Activated T-cell treated with anti-CD3 and anti-CD28 coated beads, Interleukin-2, amount 50 U/mL, for 72 hours (primary cell): ENCODE results near the gene MEAF6. TPM values are rescaled to one million over a fixed set of nuclear protein-coding genes. Genes with fewer than 3 reads are reported as not detected.
"Not testable (repeated sequence)": the region's sequence is repeated elsewhere in the genome, so short reads cannot be mapped to it uniquely, and the experiment has no call there.

Source experiments
- ATAC-seq, 2 donors: fragments of 150-1000 bp; cut with Tn5 transposase; replicated peaks in 1 of 2; 2 replicates each; pipeline ENCODE4 v1.10.0; 2021; ENCODE audit warnings: moderate library complexity in 2 of 2, mild to moderate bottlenecking in 1 of 2
- DNase-seq, 2 donors: peaks; one replicate each; pipeline ENCODE4 v3.0.0; 2021 to 2022; ENCODE audit warnings: mixed read lengths in 1 of 2
- H3K27ac Mint-ChIP-seq: one replicate; pipeline ENCODE4 v1.8.0; 2022; ENCODE audit warnings: mild to moderate bottlenecking, moderate library complexity, mixed read lengths
- H3K27me3 Mint-ChIP-seq: one replicate; pipeline ENCODE4 v1.8.0; 2022; ENCODE audit warnings: low read depth, mixed read lengths
- H3K36me3 Mint-ChIP-seq, 2 donors: one replicate each; pipeline ENCODE4 v1.8.0; 2022; ENCODE audit warnings: mixed read lengths in 2 of 2, mild to moderate bottlenecking in 1 of 2; ENCODE audit not compliant: insufficient read depth in 2 of 2
- H3K4me1 Mint-ChIP-seq: one replicate; pipeline ENCODE4 v1.8.0; 2022; ENCODE audit warnings: low read depth, mixed read lengths
- H3K4me3 Mint-ChIP-seq, 2 donors: one replicate each; pipeline ENCODE4 v1.8.0; 2022; ENCODE audit warnings: mild to moderate bottlenecking in 2 of 2, mixed read lengths in 2 of 2, moderate library complexity in 2 of 2
- H3K9me3 Mint-ChIP-seq, 2 donors: one replicate each; pipeline ENCODE4 v1.8.0; 2022; ENCODE audit warnings: mixed read lengths in 2 of 2
- total RNA-seq, 2 donors: library from RNA; stranded (reverse); gene quantifications; one replicate each; pipeline ENCODE4 v1.2.3, GENCODE V29; 2022

MEAF6 gene
- total RNA-seq, 2 donors from 2014 or later = 105 to 108 TPM

DNA sequence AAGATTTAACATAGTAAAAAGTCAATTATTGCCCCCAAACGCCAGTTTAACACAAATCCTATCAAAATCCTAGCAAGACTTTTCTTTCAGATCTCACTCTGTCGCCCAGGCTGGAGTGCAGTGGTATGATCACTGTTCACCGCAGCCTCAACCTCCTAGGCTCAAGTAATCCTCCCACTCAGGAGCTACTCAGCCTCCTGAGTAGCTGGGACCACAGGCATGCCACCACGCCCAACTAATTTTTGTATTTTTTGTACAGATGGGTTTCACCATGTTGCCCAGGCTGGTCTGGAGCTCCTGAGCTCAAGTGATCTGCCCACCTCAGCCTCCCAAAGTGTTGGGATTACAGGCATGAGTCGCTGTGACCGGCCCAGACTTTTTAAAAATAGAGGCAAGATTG, 34.8 kb upstream of the MEAF6 start:
- Mint-ChIP-seq H3K27ac (peak overlapping the region; percentile 88), H3K4me3 (peak overlapping the region in 1 of 2 donors; percentile 63), H3K27me3 (no peaks in the 10 kb centered on the region), H3K36me3 (peaks cover 25 to 33% of the 10 kb centered on the region in 2 donors), H3K9me3 (no peaks in the 10 kb centered on the region), H3K4me1 (peaks cover 40% of the 10 kb centered on the region)
- ATAC-seq = no peak
- DNase-seq = no peak

DNA sequence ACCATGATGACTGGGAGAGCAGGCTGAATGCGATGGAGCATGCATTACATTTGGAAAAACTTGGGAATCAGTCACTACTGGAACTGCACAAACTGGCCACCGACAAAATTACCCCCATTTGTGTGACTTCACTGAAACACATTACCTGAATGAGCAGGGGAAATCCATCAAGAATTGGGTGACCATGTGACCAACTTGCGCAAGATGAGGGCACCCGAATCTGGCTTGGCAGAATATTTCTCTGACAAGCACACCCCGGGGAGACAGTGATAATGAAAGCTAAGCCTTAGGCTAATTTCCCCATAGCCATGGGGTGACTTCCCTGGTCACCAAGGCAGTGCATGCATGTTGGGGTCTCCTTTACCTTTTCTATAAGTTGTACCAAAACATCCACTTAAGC, 30.5 kb upstream of the MEAF6 start:
- Mint-ChIP-seq H3K4me1 (peaks cover 8% of the 10 kb centered on the region), H3K9me3 (no peaks in the 10 kb centered on the region), H3K27me3 (no peaks in the 10 kb centered on the region), H3K36me3 (peaks cover 17 to 25% of the 10 kb centered on the region in 2 donors), H3K27ac (peak overlapping the region; percentile 41), H3K4me3 (no peak overlapping the region)
- no peak for ATAC-seq
- no peak for DNase-seq

DNA sequence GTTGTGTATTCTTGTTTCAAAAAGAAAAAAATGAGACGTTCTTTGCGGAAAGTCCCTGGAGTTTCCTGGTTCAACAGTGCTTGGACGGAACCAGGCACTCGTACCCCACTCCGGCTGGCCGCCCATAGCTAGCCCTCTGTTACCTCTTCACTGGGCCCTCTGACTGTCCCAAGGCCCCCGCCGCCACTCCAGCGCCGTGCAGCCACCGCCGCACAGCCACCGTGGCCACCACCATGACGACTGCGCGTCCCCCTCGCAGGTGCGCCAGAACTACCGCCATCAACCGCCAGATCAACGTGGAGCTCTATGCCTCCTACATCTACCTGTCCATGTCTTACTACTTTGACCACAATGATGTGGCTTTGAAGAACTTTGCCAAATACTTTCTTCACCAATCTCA, 30.0 kb upstream of the MEAF6 start:
- no peak overlapping the region for H3K4me3 Mint-ChIP-seq
- ATAC-seq (no peak), DNase-seq (no peak)
- H3K36me3 Mint-ChIP-seq = peaks cover 15 to 25% of the 10 kb centered on the region in 2 donors
- no peak overlapping the region for H3K27ac Mint-ChIP-seq
- no peaks in the 10 kb centered on the region for H3K9me3 Mint-ChIP-seq
- no peaks in the 10 kb centered on the region for H3K27me3 Mint-ChIP-seq
- peaks cover 4% of the 10 kb centered on the region for H3K4me1 Mint-ChIP-seq

DNA sequence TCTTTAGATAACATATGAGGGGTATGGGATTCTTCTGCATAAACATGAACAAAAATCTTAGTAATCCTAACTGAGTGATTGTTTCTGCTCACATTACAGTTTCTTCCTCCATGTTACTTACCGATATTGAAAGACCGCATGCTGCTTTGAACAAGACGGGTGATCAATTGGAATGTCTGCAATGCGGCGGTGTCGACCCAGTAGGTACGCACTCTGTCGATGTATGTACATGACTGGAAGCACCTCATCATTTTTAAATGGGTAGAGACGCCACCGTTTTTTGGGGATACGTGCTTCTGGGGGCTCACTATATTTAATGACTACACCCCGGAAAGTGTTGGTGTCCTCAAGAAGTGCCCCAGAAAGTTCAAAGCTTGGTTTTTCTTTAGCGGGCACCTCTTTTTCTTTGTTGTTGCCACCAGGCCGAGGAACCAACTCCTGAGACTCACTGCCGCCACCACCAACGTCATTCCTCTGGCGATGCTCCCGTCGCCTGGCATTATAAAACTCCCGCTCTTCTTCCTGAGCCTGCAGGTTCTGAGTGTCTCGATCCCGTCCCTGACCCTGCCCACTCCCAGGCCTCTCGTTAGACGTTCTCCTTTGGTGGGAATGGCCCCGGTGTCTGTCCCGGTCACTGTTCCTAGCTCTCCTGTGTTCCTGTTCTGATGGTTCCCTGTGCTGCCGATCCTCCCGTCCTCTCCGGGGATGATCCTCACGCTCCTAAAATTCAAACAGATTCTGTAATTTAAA, 25.6 kb upstream of the MEAF6 start:
- Mint-ChIP-seq H3K4me1 (peaks cover 16% of the 10 kb centered on the region), H3K9me3 (no peaks in the 10 kb centered on the region), H3K4me3 (no peak overlapping the region), H3K27me3 (no peaks in the 10 kb centered on the region), H3K27ac (no peak overlapping the region), H3K36me3 (peaks cover 14 to 40% of the 10 kb centered on the region in 2 donors)
- DNase-seq = no peak
- ATAC-seq = no peak

DNA sequence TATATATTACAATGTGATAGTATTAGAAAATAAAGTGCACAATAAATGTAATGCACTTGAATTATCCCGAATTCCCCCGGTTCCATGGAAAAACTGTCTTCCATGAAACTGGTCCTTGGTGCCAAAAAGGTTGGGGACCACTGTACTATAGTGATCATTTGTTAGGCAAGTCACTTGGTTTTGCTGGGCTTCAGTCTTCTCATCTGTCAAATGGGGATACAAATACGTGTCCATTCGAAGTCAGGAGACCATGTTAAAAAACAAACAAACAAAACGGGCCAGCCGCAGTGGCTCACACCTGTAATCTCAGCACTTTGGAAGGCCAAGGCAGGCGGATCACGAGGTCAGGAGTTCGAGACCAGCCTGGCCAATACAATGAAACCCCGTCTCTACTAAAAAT, 24.6 kb upstream of the MEAF6 start:
- not testable (repeated sequence) for H3K27ac Mint-ChIP-seq, H3K9me3 Mint-ChIP-seq, H3K4me3 Mint-ChIP-seq, ATAC-seq, H3K27me3 Mint-ChIP-seq, DNase-seq
- H3K36me3 Mint-ChIP-seq = peaks cover 10 to 38% of the 10 kb centered on the region in 2 donors
- H3K4me1 Mint-ChIP-seq = peaks cover 22% of the 10 kb centered on the region

DNA sequence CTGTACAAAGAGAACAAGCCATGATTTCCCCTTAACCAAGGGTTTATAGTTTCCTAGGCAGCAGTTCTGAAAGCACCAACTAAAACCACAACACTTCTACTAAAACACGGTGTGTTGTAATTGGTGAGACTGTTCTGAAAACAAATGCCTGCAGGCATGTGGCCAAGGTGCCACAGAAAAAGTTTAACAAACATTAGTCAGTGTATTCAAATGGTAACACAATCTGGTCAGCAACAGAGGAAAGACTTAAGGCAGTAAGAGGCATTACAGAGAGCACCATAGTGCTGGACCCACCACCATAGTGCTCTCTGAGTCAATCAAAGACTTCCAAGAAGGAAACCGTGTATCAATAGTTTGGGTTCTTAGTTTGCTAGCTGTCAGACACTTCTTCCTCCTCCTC, 22.8 kb upstream of the MEAF6 start:
- Mint-ChIP-seq H3K36me3 (peaks cover 10 to 35% of the 10 kb centered on the region in 2 donors), H3K4me1 (peaks cover 24% of the 10 kb centered on the region), H3K27ac (peak overlapping the region; percentile 78), H3K9me3 (no peaks in the 10 kb centered on the region), H3K27me3 (no peaks in the 10 kb centered on the region), H3K4me3 (peak overlapping the region in 1 of 2 donors; percentile 27)
- DNase-seq (peak; percentile 14 to 20), ATAC-seq (peak; percentile 90 to 97)

DNA sequence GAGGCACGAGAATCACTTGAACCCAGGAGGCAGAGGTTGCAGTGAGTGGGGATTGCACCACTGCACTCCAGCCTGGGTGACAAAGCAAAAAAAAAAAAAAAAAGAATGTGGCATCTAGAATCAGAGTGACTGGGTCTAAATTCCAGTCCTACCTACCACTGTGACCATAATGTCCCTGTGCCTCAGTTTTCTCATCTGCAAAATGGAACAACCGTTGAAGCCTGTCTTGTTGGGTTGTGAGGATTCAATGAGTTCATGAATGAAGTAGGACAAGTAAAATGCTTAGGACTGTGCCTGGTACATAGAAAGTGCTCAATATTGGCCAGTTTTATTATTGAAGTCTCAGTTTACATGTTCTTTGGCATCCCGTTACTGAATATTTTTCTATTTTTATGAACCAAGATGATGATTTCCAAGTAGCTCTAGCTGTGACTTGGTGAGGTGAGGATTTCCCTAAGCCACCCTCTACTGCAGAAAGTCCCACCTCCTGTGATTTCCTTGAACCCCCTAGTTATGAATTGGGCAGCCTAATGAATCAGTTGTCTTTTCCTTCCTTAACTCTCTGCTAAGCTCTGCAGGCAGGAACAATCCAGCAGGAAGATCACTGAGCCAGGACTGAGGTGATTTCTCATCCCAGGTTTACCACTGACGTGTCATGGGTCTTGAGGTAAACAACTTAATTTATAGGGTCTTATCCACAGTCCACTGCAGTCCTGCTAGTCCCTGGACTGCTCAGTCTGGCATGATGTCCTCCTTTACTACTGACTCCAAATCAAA, 18.9 kb upstream of the MEAF6 start:
- Mint-ChIP-seq H3K4me1 (peaks cover 24% of the 10 kb centered on the region), H3K4me3 (no peak overlapping the region), H3K36me3 (peaks cover 8 to 28% of the 10 kb centered on the region in 2 donors), H3K27me3 (no peaks in the 10 kb centered on the region), H3K27ac (peak overlapping the region; percentile 34), H3K9me3 (no peaks in the 10 kb centered on the region)
- DNase-seq (no peak), ATAC-seq (no peak)

DNA sequence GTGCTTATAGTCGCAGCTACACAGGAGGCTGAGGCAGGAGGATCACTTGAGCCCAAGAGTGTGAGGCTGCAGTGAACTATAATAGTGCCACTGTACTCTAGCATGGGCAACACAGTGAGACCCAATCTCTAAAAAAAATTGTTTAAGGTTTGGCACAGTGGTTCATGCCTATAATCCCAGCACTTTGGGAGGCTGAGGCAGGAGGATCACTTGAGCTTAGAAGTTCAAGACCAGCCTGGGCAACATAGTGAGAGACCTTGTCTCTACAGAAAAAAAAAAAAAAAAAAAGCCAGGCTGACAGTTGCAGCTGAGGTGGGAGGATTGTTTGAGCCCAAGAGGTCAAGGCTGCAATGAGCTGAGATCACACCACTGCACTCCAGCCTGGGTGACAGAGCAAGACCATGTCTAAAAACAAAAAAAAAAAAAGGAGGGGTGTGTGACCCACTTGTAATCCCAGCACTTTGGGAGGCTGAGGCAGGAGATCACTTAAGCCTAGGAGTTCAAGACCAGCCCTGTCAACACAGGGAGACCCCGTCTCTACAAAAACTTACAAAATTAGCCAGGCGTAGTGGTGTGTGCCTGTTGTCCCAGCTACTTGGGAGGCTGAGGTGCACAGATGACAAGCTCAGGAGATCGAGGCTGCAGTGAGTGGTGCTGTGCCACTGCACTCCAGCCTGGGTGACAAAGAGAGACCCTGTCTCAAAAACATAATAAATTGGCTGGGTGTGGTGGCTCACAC, 18.0 kb upstream of the MEAF6 start:
- H3K4me3 Mint-ChIP-seq, H3K27ac Mint-ChIP-seq, DNase-seq, H3K27me3 Mint-ChIP-seq, ATAC-seq, H3K9me3 Mint-ChIP-seq: not testable (repeated sequence)
- Mint-ChIP-seq H3K36me3 (peaks cover 4 to 19% of the 10 kb centered on the region in 2 donors), H3K4me1 (peaks cover 19% of the 10 kb centered on the region)

DNA sequence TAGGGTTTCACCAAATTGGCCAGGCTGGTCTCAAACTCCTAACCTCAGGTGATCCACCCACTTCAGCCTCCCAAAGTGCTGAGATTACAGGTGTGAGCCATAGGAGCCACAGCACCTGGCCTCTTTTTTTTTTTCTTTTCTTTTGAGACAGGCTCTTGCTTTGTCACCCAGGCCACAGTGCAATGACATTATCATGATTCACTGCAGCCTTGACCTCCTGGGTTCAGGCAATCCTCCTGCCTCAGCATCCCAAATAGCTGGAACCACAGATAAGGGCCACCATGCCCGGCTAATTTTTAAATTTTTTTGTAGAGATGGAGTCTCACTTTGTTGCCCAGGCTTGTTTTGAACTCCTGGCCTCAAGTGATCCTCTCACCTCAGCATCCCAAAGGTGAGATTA, 15.3 kb upstream of the MEAF6 start:
- H3K9me3 Mint-ChIP-seq, H3K4me1 Mint-ChIP-seq, H3K4me3 Mint-ChIP-seq, ATAC-seq, DNase-seq, H3K36me3 Mint-ChIP-seq, H3K27me3 Mint-ChIP-seq, H3K27ac Mint-ChIP-seq: not testable (repeated sequence)

DNA sequence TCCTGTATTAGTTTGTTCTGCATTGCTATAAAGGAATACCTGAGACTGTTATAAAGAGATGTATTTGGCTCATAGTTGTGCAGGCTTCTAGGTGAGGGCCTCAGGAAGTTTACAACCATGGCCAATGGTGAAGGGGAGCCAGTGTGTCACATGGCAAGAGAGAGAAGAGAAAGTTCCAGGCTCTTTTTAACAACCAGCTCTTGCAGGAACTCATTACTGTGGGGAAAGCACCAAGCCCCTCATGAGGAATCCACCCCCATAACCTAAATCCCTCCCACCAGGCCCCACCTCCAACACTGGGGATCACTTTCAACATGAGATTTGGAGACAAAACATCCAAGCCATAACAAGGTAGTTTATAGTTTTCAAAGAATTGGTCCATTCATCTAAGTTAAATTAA, 5.0 kb upstream of the MEAF6 start:
- peak; percentile 13 to 23 for DNase-seq
- Mint-ChIP-seq H3K27ac (no peak overlapping the region), H3K4me3 (peak overlapping the region; percentile 87 to 90), H3K9me3 (no peaks in the 10 kb centered on the region), H3K4me1 (peaks cover 31% of the 10 kb centered on the region), H3K27me3 (no peaks in the 10 kb centered on the region), H3K36me3 (peaks cover 0 to 4% of the 10 kb centered on the region in 2 donors)
- ATAC-seq = peak; percentile 19 to 29

DNA sequence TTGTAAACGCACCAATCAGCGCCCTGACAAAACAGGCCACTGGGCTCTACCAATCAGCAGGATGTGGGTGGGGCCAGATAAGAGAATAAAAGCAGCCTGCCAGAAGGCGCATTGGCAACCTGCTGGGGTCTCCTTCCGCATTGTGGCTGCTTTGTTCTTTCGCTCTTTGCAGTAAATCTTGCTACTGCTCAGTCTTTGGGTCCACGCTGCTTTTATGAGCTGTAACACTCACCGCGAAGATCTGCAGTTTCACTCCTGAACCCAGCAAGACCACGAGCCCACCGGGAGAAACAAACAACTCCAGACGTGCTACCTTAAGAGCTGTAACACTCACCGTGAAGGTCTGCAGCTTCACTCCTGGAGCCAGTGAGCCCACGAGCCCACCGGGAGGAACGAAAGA, 4.4 kb upstream of the MEAF6 start:
- H3K4me1 Mint-ChIP-seq = peaks cover 33% of the 10 kb centered on the region
- DNase-seq = peak; percentile 65 to 69
- ATAC-seq, H3K36me3 Mint-ChIP-seq, H3K9me3 Mint-ChIP-seq, H3K27me3 Mint-ChIP-seq: not testable (repeated sequence)
- H3K4me3 Mint-ChIP-seq = peak overlapping the region; percentile 87 to 90
- peak overlapping the region; percentile 71 for H3K27ac Mint-ChIP-seq

DNA sequence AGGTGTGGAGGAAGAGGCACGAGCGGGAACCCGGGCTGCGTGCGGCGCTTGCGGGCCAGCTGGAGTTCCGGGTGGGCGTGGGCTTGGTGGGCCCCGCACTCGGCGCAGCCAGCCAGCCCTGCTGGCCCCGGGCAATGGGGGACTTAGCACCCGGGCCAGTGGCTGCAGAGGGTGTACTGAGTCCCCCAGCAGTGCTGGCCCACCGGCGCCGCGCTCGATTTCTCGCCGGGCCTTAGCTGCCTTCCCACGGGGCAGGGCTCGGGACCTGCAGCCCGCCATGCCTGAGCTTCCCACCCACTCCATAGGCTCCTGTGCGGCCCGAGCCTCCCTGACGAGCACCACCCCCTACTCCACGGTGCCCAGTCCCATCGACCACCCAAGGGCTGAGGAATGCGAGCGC, 3.7 kb upstream of the MEAF6 start:
- not testable (repeated sequence) for DNase-seq

DNA sequence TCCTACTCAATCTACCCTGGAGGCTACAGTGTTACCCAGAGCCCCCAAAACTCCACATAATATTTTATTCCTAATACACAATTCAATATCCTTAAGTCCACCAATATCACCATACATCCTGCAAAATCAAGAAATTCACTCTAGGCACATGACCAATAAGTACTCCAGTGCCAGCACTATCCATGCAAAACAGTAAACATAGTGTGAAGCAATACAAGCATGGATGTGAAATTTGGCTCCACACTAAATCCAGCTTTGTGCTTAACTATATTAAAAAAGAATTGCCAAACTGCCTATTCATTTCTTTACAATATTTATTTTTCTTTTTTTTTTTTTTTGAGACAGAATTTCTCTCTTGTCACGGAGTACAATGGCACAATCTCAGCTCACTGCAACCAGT, 3.0 kb upstream of the MEAF6 start:
- H3K4me1 Mint-ChIP-seq = peaks cover 46% of the 10 kb centered on the region
- H3K27ac Mint-ChIP-seq = no peak overlapping the region
- H3K36me3 Mint-ChIP-seq = peaks cover 5 to 12% of the 10 kb centered on the region in 2 donors
- no peaks in the 10 kb centered on the region for H3K27me3 Mint-ChIP-seq
- DNase-seq (no peak), ATAC-seq (no peak)
- no peak overlapping the region for H3K4me3 Mint-ChIP-seq
- no peaks in the 10 kb centered on the region for H3K9me3 Mint-ChIP-seq

More for the DNA sequence above, 3.7 kb upstream of the MEAF6 start:
- not testable (repeated sequence) for H3K27ac Mint-ChIP-seq, H3K27me3 Mint-ChIP-seq, H3K9me3 Mint-ChIP-seq, ATAC-seq
- Mint-ChIP-seq H3K4me3 (peak overlapping the region in 1 of 2 donors; percentile 90), H3K36me3 (peaks cover 5 to 12% of the 10 kb centered on the region in 2 donors), H3K4me1 (peaks cover 39% of the 10 kb centered on the region)
